Measurements from ENCODE around the gene TSPY9. TPM values are rescaled to one million over a fixed set of nuclear protein-coding genes. Genes with fewer than 3 reads are reported as not detected.
"Not testable (repeated sequence)": the region's sequence is repeated elsewhere in the genome, so short reads cannot be mapped to it uniquely, and the experiment has no call there.

TSPY9 gene, protein sequence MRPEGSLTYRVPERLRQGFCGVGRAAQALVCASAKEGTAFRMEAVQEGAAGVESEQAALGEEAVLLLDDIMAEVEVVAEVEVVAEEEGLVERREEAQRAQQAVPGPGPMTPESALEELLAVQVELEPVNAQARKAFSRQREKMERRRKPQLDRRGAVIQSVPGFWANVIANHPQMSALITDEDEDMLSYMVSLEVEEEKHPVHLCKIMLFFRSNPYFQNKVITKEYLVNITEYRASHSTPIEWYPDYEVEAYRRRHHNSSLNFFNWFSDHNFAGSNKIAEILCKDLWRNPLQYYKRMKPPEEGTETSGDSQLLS
- not detected in 2 replicates for total RNA-seq

DNA sequence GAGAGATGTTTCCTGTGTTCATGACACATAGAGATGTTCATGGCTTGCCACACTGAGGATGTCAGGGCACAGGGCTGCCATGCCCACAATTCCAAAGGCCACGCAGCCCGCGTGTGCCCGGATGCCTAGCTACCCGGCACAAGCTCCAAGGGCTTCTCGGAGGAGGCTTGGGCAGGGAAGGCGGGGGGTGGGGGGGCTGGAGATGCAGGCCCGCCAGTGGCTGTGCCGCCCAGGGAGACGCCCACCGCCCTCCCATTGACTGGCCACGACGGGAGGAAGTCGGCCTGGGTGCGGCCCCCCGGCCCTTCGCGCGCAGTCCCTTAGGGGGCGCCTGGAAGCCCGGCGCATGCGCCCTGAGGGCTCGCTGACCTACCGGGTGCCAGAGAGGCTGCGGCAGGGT, at the start of gene TSPY9:
Gene TSPY9, plus strand, starts transcription at position 301 of the 400 bp plus-strand sequence. Its CDS starts 46 bp downstream, at position 347.
- DNase-seq: not testable (repeated sequence)

GRCh38 chrY:9466655-9467054, 20.4 kb upstream of the TSPY9 start, which contains the start of gene TSPY1:
TSS of gene TSPY1 (plus strand) at chrY:9466955. CDS start at chrY:9467001, 46 bp downstream.
- not testable (repeated sequence) for DNase-seq

- not testable (repeated sequence) for DNase-seq
Observed at GRCh38 chrY:9504396-9504795, 17.3 kb downstream of the TSPY9 start.

GRCh38 chrY:9516287-9516686, 29.2 kb downstream of the TSPY9 start:
- not testable (repeated sequence) for DNase-seq

- DNase-seq: not testable (repeated sequence)
Observed at GRCh38 chrY:9527580-9527979, 40.5 kb downstream of the TSPY9 start, which contains the start of gene TSPY10. TSS of gene TSPY10 (plus strand) at chrY:9527880. CDS start at chrY:9527926, 46 bp downstream.

Other genes with a start within 250 kb of the TSPY9 start
- not detected in 2 replicates for gene TSPY4, start 149.8 kb upstream of the TSPY9 start, total RNA-seq
- not detected in 2 replicates for gene TSPY8, start 129.5 kb upstream of the TSPY9 start, total RNA-seq
- gene TSPY3, start 88.8 kb upstream of the TSPY9 start, total RNA-seq: not detected in 2 replicates
- gene TSPY1, start 20.3 kb upstream of the TSPY9 start, total RNA-seq: not detected in 2 replicates
- not detected in 2 replicates for gene TSPY10, start 40.6 kb downstream of the TSPY9 start, total RNA-seq

Data from dermis blood vessel endothelial cell (primary cell).